ENCODE results near the gene COL12A1.

DNA sequence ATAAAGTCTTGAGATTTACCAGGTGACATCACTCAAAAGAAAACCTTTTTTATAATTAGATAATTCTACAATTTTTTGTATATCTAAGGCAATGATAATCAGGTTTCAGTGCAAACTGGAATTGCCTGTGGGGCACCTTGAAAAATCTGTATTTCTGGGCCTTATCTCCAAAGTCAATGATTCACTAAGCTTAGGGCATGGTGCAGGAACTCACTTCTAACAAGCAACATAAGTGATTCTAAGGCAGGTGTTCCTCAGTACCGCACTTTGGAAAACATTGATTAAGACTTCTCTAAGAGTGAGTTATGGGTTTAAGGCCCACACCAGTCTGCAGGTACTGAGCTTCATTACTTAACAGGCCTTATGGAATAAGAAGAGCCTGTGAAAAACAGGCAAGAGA is 115.3 kb downstream of the COL12A1 start:
- TF ChIP-seq, protein P1, sequence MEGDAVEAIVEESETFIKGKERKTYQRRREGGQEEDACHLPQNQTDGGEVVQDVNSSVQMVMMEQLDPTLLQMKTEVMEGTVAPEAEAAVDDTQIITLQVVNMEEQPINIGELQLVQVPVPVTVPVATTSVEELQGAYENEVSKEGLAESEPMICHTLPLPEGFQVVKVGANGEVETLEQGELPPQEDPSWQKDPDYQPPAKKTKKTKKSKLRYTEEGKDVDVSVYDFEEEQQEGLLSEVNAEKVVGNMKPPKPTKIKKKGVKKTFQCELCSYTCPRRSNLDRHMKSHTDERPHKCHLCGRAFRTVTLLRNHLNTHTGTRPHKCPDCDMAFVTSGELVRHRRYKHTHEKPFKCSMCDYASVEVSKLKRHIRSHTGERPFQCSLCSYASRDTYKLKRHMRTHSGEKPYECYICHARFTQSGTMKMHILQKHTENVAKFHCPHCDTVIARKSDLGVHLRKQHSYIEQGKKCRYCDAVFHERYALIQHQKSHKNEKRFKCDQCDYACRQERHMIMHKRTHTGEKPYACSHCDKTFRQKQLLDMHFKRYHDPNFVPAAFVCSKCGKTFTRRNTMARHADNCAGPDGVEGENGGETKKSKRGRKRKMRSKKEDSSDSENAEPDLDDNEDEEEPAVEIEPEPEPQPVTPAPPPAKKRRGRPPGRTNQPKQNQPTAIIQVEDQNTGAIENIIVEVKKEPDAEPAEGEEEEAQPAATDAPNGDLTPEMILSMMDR (IDR thresholded peaks at IDR 0.05), result no peak
- TF ChIP-seq TCF7L2 (IDR thresholded peaks at IDR 0.05; ENCODE audit: low read depth, low read length), result no peak
- no peak for TF ChIP-seq POLR2AphosphoS5 (IDR thresholded peaks at IDR 0.05; ENCODE audit: low read depth, low read length)
- TF ChIP-seq, protein P2, sequence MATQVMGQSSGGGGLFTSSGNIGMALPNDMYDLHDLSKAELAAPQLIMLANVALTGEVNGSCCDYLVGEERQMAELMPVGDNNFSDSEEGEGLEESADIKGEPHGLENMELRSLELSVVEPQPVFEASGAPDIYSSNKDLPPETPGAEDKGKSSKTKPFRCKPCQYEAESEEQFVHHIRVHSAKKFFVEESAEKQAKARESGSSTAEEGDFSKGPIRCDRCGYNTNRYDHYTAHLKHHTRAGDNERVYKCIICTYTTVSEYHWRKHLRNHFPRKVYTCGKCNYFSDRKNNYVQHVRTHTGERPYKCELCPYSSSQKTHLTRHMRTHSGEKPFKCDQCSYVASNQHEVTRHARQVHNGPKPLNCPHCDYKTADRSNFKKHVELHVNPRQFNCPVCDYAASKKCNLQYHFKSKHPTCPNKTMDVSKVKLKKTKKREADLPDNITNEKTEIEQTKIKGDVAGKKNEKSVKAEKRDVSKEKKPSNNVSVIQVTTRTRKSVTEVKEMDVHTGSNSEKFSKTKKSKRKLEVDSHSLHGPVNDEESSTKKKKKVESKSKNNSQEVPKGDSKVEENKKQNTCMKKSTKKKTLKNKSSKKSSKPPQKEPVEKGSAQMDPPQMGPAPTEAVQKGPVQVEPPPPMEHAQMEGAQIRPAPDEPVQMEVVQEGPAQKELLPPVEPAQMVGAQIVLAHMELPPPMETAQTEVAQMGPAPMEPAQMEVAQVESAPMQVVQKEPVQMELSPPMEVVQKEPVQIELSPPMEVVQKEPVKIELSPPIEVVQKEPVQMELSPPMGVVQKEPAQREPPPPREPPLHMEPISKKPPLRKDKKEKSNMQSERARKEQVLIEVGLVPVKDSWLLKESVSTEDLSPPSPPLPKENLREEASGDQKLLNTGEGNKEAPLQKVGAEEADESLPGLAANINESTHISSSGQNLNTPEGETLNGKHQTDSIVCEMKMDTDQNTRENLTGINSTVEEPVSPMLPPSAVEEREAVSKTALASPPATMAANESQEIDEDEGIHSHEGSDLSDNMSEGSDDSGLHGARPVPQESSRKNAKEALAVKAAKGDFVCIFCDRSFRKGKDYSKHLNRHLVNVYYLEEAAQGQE (IDR thresholded peaks at IDR 0.05; ENCODE audit: insufficient read depth in 1 of 2, low read depth in 2 of 2, low read length in 1 of 2), result no peak

Data from Panc1 (cell line).